ENCODE measurements around the gene IDH1.

- TF ChIP-seq CTCF (IDR thresholded peaks at IDR 0.05 in 2 of 3, conservative IDR thresholded peaks at IDR 0.05 in 1 of 3; ENCODE audit: borderline replicate concordance in 1 of 3, insufficient read depth in 1 of 3, low read depth in 2 of 3, low read length in 2 of 3) (no peak), POLR2AphosphoS5 (IDR thresholded peaks at IDR 0.05; ENCODE audit: low read depth, low read length) (no peak), ATF3 (IDR thresholded peaks at IDR 0.05) (no peak), POLR2A (IDR thresholded peaks at IDR 0.05; ENCODE audit: borderline replicate concordance, extremely low read depth, insufficient read depth, insufficient read length) (no peak), SP1 (IDR thresholded peaks at IDR 0.05; ENCODE audit: low read depth) (no peak), SRF (IDR thresholded peaks at IDR 0.05; ENCODE audit: low read depth) (no peak), ZFX (IDR thresholded peaks at IDR 0.05) (no peak), EZH2 (IDR thresholded peaks at IDR 0.05) (no peak), REST (IDR thresholded peaks at IDR 0.05; ENCODE audit: low read depth) (no peak), CEBPB (IDR thresholded peaks at IDR 0.05; ENCODE audit: low read depth) (no peak), SIN3A (IDR thresholded peaks at IDR 0.05; ENCODE audit: low read depth) (no peak), TCF7L2 (IDR thresholded peaks at IDR 0.05; ENCODE audit: borderline replicate concordance, extremely low read depth, insufficient read depth, insufficient read length) (no peak), RAD21 (IDR thresholded peaks at IDR 0.05; ENCODE audit: low read depth) (no peak), YY1 (IDR thresholded peaks at IDR 0.05; ENCODE audit: extremely low read depth, insufficient replicate concordance, low read depth, low read length) (no peak)
Measured at GRCh38 chr2:208224802-208225201, 30.1 kb downstream of the IDH1 start.
